ENCODE results near the gene SLC16A8. TPM values are rescaled to one million over a fixed set of nuclear protein-coding genes. Genes with fewer than 3 reads are reported as not detected.

SLC16A8 gene
- total RNA-seq, 1 donor from 2014 or later: 3.1 TPM

DNA sequence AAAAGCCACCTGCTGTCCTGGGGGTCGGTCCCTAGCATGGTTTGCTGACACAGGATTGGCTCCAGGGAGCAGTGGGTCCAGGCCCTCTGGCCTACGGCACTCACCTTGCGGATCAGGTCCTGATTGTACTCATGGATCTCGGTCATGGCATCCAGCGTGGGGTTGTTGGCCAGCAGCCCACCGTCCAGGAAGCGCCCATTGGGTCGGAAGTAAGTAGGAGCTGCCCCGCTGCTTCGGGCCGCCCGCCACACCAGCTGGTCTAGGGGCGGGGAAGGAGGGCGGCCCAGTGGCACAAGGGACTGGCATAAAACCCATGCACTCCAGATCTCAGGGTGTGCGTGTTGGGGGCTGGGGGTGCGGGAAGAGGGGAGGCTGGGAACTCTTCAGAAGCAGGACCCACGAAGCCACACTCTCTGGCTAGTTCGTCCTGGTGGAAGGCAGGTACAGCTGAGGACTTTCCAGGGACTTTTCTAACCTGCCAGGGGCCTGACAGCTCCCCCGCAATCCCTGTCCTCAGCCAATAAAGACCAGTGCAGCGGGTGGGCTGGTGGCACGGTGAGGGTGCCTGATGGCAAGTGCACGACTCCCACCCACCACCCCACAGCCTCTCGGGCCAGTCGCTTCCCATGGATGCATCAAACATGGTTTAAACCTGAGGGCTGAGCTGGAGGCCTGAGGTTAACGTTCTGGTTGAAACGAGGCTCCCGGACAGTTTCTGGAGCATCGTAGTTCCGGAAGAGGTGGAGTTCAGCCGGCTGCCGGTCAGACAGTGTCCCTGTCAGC is 31.6 kb upstream of the SLC16A8 start:
- Histone ChIP-seq H3K79me2 (ENCODE audit: low read depth) (no peaks in the 10 kb centered on the region), H3K27ac (no peak overlapping the region), H3K4me2 (no peak overlapping the region), H3K27me3 (no peaks in the 10 kb centered on the region), H3F3A (ENCODE audit: low read depth) (peaks cover 3% of the 10 kb centered on the region), H3K36me3 (no peaks in the 10 kb centered on the region), H4K20me1 (ENCODE audit: low read depth) (no peaks in the 10 kb centered on the region), H2AFZ (replicated peaks) (no peak overlapping the region), H3K9me3 (ENCODE audit: low read depth) (no peaks in the 10 kb centered on the region), H3K9ac (no peak overlapping the region), H3K4me3 (no peak overlapping the region), H3K4me1 (peaks cover 4% of the 10 kb centered on the region)
- TF ChIP-seq EZH2phosphoT487 (IDR thresholded peaks at IDR 0.05) (no peak), EZH2 (IDR thresholded peaks at IDR 0.05) (no peak)
- TF ChIP-seq, protein P1, sequence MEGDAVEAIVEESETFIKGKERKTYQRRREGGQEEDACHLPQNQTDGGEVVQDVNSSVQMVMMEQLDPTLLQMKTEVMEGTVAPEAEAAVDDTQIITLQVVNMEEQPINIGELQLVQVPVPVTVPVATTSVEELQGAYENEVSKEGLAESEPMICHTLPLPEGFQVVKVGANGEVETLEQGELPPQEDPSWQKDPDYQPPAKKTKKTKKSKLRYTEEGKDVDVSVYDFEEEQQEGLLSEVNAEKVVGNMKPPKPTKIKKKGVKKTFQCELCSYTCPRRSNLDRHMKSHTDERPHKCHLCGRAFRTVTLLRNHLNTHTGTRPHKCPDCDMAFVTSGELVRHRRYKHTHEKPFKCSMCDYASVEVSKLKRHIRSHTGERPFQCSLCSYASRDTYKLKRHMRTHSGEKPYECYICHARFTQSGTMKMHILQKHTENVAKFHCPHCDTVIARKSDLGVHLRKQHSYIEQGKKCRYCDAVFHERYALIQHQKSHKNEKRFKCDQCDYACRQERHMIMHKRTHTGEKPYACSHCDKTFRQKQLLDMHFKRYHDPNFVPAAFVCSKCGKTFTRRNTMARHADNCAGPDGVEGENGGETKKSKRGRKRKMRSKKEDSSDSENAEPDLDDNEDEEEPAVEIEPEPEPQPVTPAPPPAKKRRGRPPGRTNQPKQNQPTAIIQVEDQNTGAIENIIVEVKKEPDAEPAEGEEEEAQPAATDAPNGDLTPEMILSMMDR (IDR thresholded peaks at IDR 0.05): no peak
- Mint-ChIP-seq H3K4me1 (peaks cover 15% of the 10 kb centered on the region), H3K27me3 (ENCODE audit: insufficient read depth, low read depth) (peaks cover 8% of the 10 kb centered on the region), H3K27ac (peak overlapping the region; percentile 33), H3K4me3 (no peak overlapping the region), H3K9me3 (no peaks in the 10 kb centered on the region), H3K36me3 (no peaks in the 10 kb centered on the region)
- no peak for DNase-seq (ENCODE audit: low spot score)

DNA sequence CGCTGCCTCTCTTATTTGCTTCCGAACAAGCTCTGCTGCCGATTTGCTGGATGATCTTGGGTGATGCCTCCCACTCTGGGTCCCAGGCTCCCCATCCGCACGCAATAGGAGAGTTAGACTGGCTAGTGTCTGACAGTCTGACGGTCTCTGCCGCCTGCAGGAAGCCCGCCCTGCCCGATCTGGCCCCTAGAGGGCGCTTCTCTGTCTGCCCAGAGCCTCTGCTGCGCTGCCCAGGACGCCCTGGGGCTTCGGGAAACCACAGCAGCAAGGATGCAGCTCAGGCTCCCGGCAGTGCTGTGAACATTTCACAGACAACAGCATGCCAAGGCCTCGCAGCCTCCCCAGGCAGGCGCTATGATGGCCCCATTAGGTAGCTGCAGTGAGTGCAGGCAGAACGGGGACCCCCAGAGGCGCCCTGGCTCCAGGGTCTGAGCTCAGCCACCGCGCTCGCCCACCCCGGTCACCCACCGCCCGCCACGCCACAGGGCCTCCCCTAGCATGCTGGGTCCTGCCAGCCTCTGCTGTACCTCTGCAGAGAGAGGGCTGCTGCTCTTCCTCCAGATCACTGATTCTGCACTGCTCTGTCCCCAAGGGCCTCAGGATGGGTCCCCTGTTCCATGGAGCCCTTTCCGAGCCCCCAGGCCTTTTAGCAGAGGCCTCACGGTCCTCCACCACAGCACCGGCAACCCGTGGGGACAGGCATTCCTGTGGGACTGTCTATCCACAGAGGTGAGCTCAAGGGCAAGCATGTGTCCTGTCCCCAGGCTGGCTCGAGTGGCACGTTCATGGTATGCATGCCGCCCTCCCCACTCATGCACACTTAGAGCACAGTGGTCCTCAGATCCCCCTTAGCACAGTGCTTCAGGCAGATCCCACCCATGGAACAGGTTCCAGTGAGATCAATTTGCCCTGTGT is 30.8 kb upstream of the SLC16A8 start:
- Mint-ChIP-seq H3K4me3 (no peak overlapping the region), H3K4me1 (peaks cover 17% of the 10 kb centered on the region), H3K27me3 (ENCODE audit: insufficient read depth, low read depth) (peaks cover 9% of the 10 kb centered on the region), H3K27ac (peak overlapping the region; percentile 78), H3K36me3 (no peaks in the 10 kb centered on the region), H3K9me3 (peaks cover 1% of the 10 kb centered on the region)
- Histone ChIP-seq H3K27ac (no peak overlapping the region), H2AFZ (replicated peaks) (no peak overlapping the region), H3K79me2 (ENCODE audit: low read depth) (no peaks in the 10 kb centered on the region), H3K4me3 (no peak overlapping the region), H3K27me3 (no peaks in the 10 kb centered on the region), H3K36me3 (no peaks in the 10 kb centered on the region), H3K4me1 (peaks cover 5% of the 10 kb centered on the region), H3F3A (ENCODE audit: low read depth) (peaks cover 4% of the 10 kb centered on the region), H3K9me3 (ENCODE audit: low read depth) (no peaks in the 10 kb centered on the region), H3K4me2 (no peak overlapping the region), H4K20me1 (ENCODE audit: low read depth) (no peaks in the 10 kb centered on the region), H3K9ac (no peak overlapping the region)
- DNase-seq (ENCODE audit: low spot score): peak; percentile 89
- TF ChIP-seq, protein P1 (IDR thresholded peaks at IDR 0.05): peak; percentile 94
- TF ChIP-seq EZH2phosphoT487 (IDR thresholded peaks at IDR 0.05): no peak

DNA sequence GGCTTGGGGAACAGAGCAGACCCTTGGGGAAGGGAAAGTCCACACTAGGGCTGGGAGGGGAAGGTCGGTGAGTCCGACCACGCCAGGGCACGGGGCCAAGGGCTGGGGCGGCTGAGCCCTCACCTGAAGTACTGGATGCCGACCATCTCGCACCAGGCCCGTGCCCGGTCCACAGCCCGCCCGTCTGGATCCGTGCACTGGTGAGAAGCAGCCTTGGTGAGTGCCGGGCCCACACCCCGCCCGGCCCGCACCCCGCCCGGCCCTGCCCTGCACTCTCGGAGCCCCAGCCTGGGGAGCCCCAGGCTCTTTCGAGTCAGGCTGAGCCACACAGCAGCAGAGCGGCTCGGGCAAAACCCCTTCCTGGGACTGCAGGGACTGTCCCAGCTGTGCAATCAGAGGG is 28.4 kb upstream of the SLC16A8 start:
- Histone ChIP-seq H3F3A (ENCODE audit: low read depth) (peaks cover 8% of the 10 kb centered on the region), H3K4me1 (peaks cover 5% of the 10 kb centered on the region), H2AFZ (replicated peaks) (no peak overlapping the region), H3K27me3 (no peaks in the 10 kb centered on the region), H3K9me3 (ENCODE audit: low read depth) (no peaks in the 10 kb centered on the region), H3K36me3 (no peaks in the 10 kb centered on the region), H3K9ac (no peak overlapping the region), H4K20me1 (ENCODE audit: low read depth) (no peaks in the 10 kb centered on the region), H3K79me2 (ENCODE audit: low read depth) (no peaks in the 10 kb centered on the region), H3K4me3 (no peak overlapping the region), H3K4me2 (no peak overlapping the region), H3K27ac (no peak overlapping the region)
- H3K27ac Mint-ChIP-seq: no peak overlapping the region
- H3K9me3 Mint-ChIP-seq: peaks cover 2% of the 10 kb centered on the region
- H3K27me3 Mint-ChIP-seq (ENCODE audit: insufficient read depth, low read depth): peaks cover 14% of the 10 kb centered on the region
- no peak for DNase-seq (ENCODE audit: low spot score)
- TF ChIP-seq, protein P1 (IDR thresholded peaks at IDR 0.05): no peak
- no peak for TF ChIP-seq EZH2phosphoT487 (IDR thresholded peaks at IDR 0.05)
- no peak for TF ChIP-seq EZH2 (IDR thresholded peaks at IDR 0.05)
- peaks cover 17% of the 10 kb centered on the region for H3K4me1 Mint-ChIP-seq
- H3K36me3 Mint-ChIP-seq: no peaks in the 10 kb centered on the region
- no peak overlapping the region for H3K4me3 Mint-ChIP-seq
